T-cell (primary cell): Measurements from ENCODE around the gene SAMD8. TPM values are rescaled to one million over a fixed set of nuclear protein-coding genes. Genes with fewer than 3 reads are reported as not detected.
"Not testable (repeated sequence)": the region's sequence is repeated elsewhere in the genome, so short reads cannot be mapped to it uniquely, and the experiment has no call there.

ENCODE experiments used
- ATAC-seq, 4 experiments: fragments of 200-7000 bp in 3 of 4; fragments of 150-1000 bp in 1 of 4; cut with Tn5 transposase; replicated peaks in 1 of 4; 1 replicate in 3 of 4; 2 replicates in 1 of 4; pipeline ENCODE4 v1.10.0; 2021; ENCODE audit warnings: moderate library complexity in 3 of 4, mild to moderate bottlenecking in 2 of 4, moderate number of reproducible peaks in 1 of 4
- CTCF ChIA-PET, 2 donors: fragments of 300-600 bp; sonication (Branson Sonifier 250); formaldehyde crosslinking; loops; one replicate each; lab custom pipeline; 2022; ENCODE audit warnings: antibody characterized with exemption in 2 of 2; lab: Charles Lee
- POLR2A ChIA-PET, 2 donors: fragments of 300-600 bp; sonication (Branson Sonifier 250); formaldehyde crosslinking; loops; one replicate each; lab custom pipeline; 2022; ENCODE audit warnings: antibody characterized with exemption in 2 of 2; lab: Charles Lee
- DNase-seq, 35 experiments: peaks; one replicate each; pipeline versions ENCODE4 v3.0.0 to v3.0.0-alpha.2; 2013 to 2023
- H3K27ac ChIP-seq: one replicate; pipeline ENCODE4 v1.5.1; 2013; ENCODE audit warnings: low read length
- H3K27me3 ChIP-seq, 2 experiments: replicated peaks in 1 of 2; 1 replicate in 1 of 2; 2 replicates in 1 of 2; pipeline versions ENCODE4 v1.6.1 to v1.7.0; 2013; ENCODE audit warnings: low read length in 1 of 2, mixed read lengths in 1 of 2; ENCODE audit not compliant: control insufficient read depth in 2 of 2, insufficient read depth in 2 of 2; ENCODE audit errors: extremely low read depth in 1 of 2
- H3K36me3 ChIP-seq, 2 donors: 1 replicate in 1 of 2; 2 replicates in 1 of 2; pipeline versions ENCODE4 v1.6.1 to v1.7.0; 2013; ENCODE audit warnings: low read length in 1 of 2; ENCODE audit not compliant: control insufficient read depth in 2 of 2, insufficient read depth in 1 of 2; ENCODE audit errors: extremely low read depth in 1 of 2
- H3K4me1 ChIP-seq, 2 experiments: 1 replicate in 1 of 2; 2 replicates in 1 of 2; pipeline versions ENCODE4 v1.6.1 to v1.7.0; 2013; ENCODE audit warnings: low read length in 2 of 2, mixed read lengths in 1 of 2; ENCODE audit not compliant: insufficient read depth in 2 of 2, control insufficient read depth in 1 of 2; ENCODE audit errors: extremely low read depth in 1 of 2
- H3K4me3 ChIP-seq, 2 donors: 1 replicate in 1 of 2; 2 replicates in 1 of 2; pipeline versions ENCODE4 v1.5.1 to v1.7.0; 2013; ENCODE audit warnings: mild to moderate bottlenecking in 2 of 2, low read length in 1 of 2, moderate library complexity in 1 of 2; ENCODE audit not compliant: control insufficient read depth in 1 of 2; ENCODE audit errors: extremely low read depth in 1 of 2
- H3K9me3 ChIP-seq: 2 replicates; pipeline ENCODE4 v1.7.0; 2013
- H3K27ac Mint-ChIP-seq, 2 donors: one replicate each; pipeline ENCODE4 v1.8.0; 2020 to 2021; ENCODE audit warnings: mild to moderate bottlenecking in 2 of 2, mixed read lengths in 2 of 2
- H3K27me3 Mint-ChIP-seq, 2 donors: one replicate each; pipeline ENCODE4 v1.8.0; 2021 to 2022; ENCODE audit warnings: mixed read lengths in 2 of 2
- H3K36me3 Mint-ChIP-seq: one replicate; pipeline ENCODE4 v1.8.0; 2021; ENCODE audit warnings: mixed read lengths
- H3K4me1 Mint-ChIP-seq, 3 donors: one replicate each; pipeline ENCODE4 v1.8.0; 2020 to 2022; ENCODE audit warnings: mixed read lengths in 3 of 3, mild to moderate bottlenecking in 1 of 3
- H3K4me3 Mint-ChIP-seq, 3 donors: one replicate each; pipeline ENCODE4 v1.8.0; 2020 to 2022; ENCODE audit warnings: mild to moderate bottlenecking in 3 of 3, mixed read lengths in 3 of 3, moderate library complexity in 3 of 3
- H3K9me3 Mint-ChIP-seq, 3 donors: one replicate each; pipeline ENCODE4 v1.8.0; 2020 to 2022; ENCODE audit warnings: mixed read lengths in 3 of 3
- WGBS: methylation state at CpG from one replicate; pipeline ENCODE4 v1.1.5; 2013; ENCODE audit warnings: missing lambda C conversion rate; ENCODE audit not compliant: insufficient coverage; 5-methylcytosine and 5-hydroxymethylcytosine counted together
- total RNA-seq, 35 experiments: library from RNA in 6 of 35; stranded (reverse) in 6 of 35; fragments of 120-200 nt in 1 of 35; gene quantifications; one replicate each; pipeline versions ENCODE4 v1.2.1 to v1.2.4 and lab custom pipeline; 2013 to 2026

The SAMD8 gene
- total RNA-seq, 5 donors from 2014 or later (not counting 1 experiment from before 2014, with no cell fraction given) = 15.6 to 28.1 (median 16.1) TPM

- Mint-ChIP-seq H3K36me3 (peaks cover 8% of the 10 kb centered on the region), H3K4me3 (no peak overlapping the region), H3K9me3 (no peaks in the 10 kb centered on the region), H3K4me1 (no peaks in the 10 kb centered on the region), H3K27me3 (no peaks in the 10 kb centered on the region), H3K27ac (no peak overlapping the region)
- ChIA-PET POLR2A (no interaction called here), CTCF (interaction anchor here (0.6 to 0.7 kb wide), 3 partner anchors 18 to 35 kb away, joined by 3 to 5 read pairs (median 4); no protein-coding TSS in a partner anchor)
- no peaks in the 10 kb centered on the region for H3K27me3 ChIP-seq
- no peaks in the 10 kb centered on the region for H3K4me1 ChIP-seq
- no peak overlapping the region for H3K4me3 ChIP-seq
- peaks cover 2 to 4% of the 10 kb centered on the region in 2 donors for H3K36me3 ChIP-seq
- ATAC-seq = no peak
- H3K27ac ChIP-seq = no peak overlapping the region
- H3K9me3 ChIP-seq = no peaks in the 10 kb centered on the region
- WGBS = 100% methylated on average over 1 of the region's 6 CpGs
- no peak for DNase-seq
Observed at GRCh38 chr10:75195035-75195763, 83.7 kb downstream of the SAMD8 start.

GRCh38 chr10:75197066-75197465 is 85.6 kb downstream of the SAMD8 start:
- no peaks in the 10 kb centered on the region for H3K9me3 ChIP-seq
- ChIA-PET CTCF (interaction anchor here (0.6 to 1.2 kb wide), 3 partner anchors 9 to 40 kb away, joined by 3 to 7 read pairs (median 3); partner anchors contain the start of gene COMTD1 (in 1 of the 2)), POLR2A (no interaction called here)
- H3K27me3 Mint-ChIP-seq = no peaks in the 10 kb centered on the region
- no peak overlapping the region for H3K27ac ChIP-seq
- no peaks in the 10 kb centered on the region for H3K4me1 ChIP-seq
- H3K4me3 Mint-ChIP-seq = no peak overlapping the region
- H3K4me1 Mint-ChIP-seq = no peaks in the 10 kb centered on the region
- H3K4me3 ChIP-seq = no peak overlapping the region
- WGBS = 100% methylated on average over 2 of the region's 3 CpGs
- H3K36me3 ChIP-seq = peaks cover 2 to 4% of the 10 kb centered on the region in 2 donors
- H3K36me3 Mint-ChIP-seq = peaks cover 5% of the 10 kb centered on the region
- no peaks in the 10 kb centered on the region for H3K9me3 Mint-ChIP-seq
- H3K27ac Mint-ChIP-seq = no peak overlapping the region
- no peak for DNase-seq
- no peaks in the 10 kb centered on the region for H3K27me3 ChIP-seq
- no peak for ATAC-seq

GRCh38 chr10:75197906-75198305 is 86.5 kb downstream of the SAMD8 start:
- CTCF ChIA-PET = interaction anchor here (0.6 to 1.2 kb wide), 2 partner anchors 10 to 32 kb away, joined by 3 to 7 read pairs; no protein-coding TSS in a partner anchor
- POLR2A ChIA-PET = no interaction called here

GRCh38 chr10:75199949-75200348 is 88.5 kb downstream of the SAMD8 start:
- not testable (repeated sequence) for H3K4me1 ChIP-seq, DNase-seq, H3K27me3 ChIP-seq, H3K4me3 ChIP-seq, H3K9me3 Mint-ChIP-seq, H3K36me3 ChIP-seq, H3K9me3 ChIP-seq, H3K36me3 Mint-ChIP-seq, H3K27ac Mint-ChIP-seq, ATAC-seq, H3K4me3 Mint-ChIP-seq, H3K4me1 Mint-ChIP-seq, H3K27me3 Mint-ChIP-seq, H3K27ac ChIP-seq
- ChIA-PET CTCF (interaction anchor here in 1 of 2 donors (1.0 kb wide), 1 partner anchor 9 kb away, joined by 4 read pairs; no protein-coding TSS in a partner anchor), POLR2A (interaction anchor here in 1 of 2 donors (0.6 kb wide), 3 partner anchors 11 to 18 kb away, joined by 3 to 5 read pairs (median 5); partner anchors contain the start of gene VDAC2)
- WGBS = 100% methylated on average over 1 of the region's 6 CpGs

More at GRCh38 chr10:75197906-75198305, 86.5 kb downstream of the SAMD8 start:
- Histone ChIP-seq H3K4me3 (no peak overlapping the region), H3K36me3 (peaks cover under 1 to 1% of the 10 kb centered on the region in 2 donors), H3K4me1 (no peaks in the 10 kb centered on the region), H3K9me3 (no peaks in the 10 kb centered on the region), H3K27ac (no peak overlapping the region), H3K27me3 (no peaks in the 10 kb centered on the region)
- ATAC-seq (no peak), DNase-seq (no peak)
- peaks cover 3% of the 10 kb centered on the region for H3K36me3 Mint-ChIP-seq
- H3K9me3 Mint-ChIP-seq = no peaks in the 10 kb centered on the region
- no peak overlapping the region for H3K27ac Mint-ChIP-seq
- H3K4me1 Mint-ChIP-seq = no peaks in the 10 kb centered on the region
- no CpG with 5 or more reads among the region's 2 CpGs for WGBS
- H3K27me3 Mint-ChIP-seq = no peaks in the 10 kb centered on the region
- H3K4me3 Mint-ChIP-seq = no peak overlapping the region

GRCh38 chr10:75201793-75202307 is 90.4 kb downstream of the SAMD8 start:
- Mint-ChIP-seq H3K36me3 (no peaks in the 10 kb centered on the region), H3K9me3 (no peaks in the 10 kb centered on the region), H3K27ac (no peak overlapping the region), H3K4me3 (no peak overlapping the region), H3K4me1 (no peaks in the 10 kb centered on the region), H3K27me3 (no peaks in the 10 kb centered on the region)
- ChIA-PET POLR2A (no interaction called here), CTCF (no interaction called here)
- no peak for DNase-seq
- H3K4me3 ChIP-seq = no peak overlapping the region
- 78% methylated on average over 6 of the region's 9 CpGs for WGBS
- ATAC-seq = no peak
- H3K27me3 ChIP-seq = no peaks in the 10 kb centered on the region
- no peak overlapping the region for H3K27ac ChIP-seq
- no peaks in the 10 kb centered on the region for H3K4me1 ChIP-seq
- H3K36me3 ChIP-seq = no peaks in the 10 kb centered on the region
- no peaks in the 10 kb centered on the region for H3K9me3 ChIP-seq

GRCh38 chr10:75202321-75203045 is 91.0 kb downstream of the SAMD8 start:
- Mint-ChIP-seq H3K9me3 (no peaks in the 10 kb centered on the region), H3K27me3 (no peaks in the 10 kb centered on the region), H3K36me3 (no peaks in the 10 kb centered on the region), H3K4me3 (no peak overlapping the region), H3K27ac (no peak overlapping the region), H3K4me1 (no peaks in the 10 kb centered on the region)
- no peak for DNase-seq
- WGBS = 78% methylated on average over 1 of the region's 1 CpG
- ATAC-seq = no peak
- POLR2A ChIA-PET = no interaction called here
- H3K36me3 ChIP-seq = no peaks in the 10 kb centered on the region
- H3K4me3 ChIP-seq = no peak overlapping the region
- H3K4me1 ChIP-seq = no peaks in the 10 kb centered on the region
- no peaks in the 10 kb centered on the region for H3K9me3 ChIP-seq
- H3K27me3 ChIP-seq = no peaks in the 10 kb centered on the region
- CTCF ChIA-PET = interaction anchor here in 1 of 2 donors (1.2 kb wide), 1 partner anchor 15 kb away, joined by 5 read pairs; no protein-coding TSS in a partner anchor
- H3K27ac ChIP-seq = no peak overlapping the region
